ENCODE data around the gene ERC1.
"Not testable (repeated sequence)": the region's sequence is repeated elsewhere in the genome, so short reads cannot be mapped to it uniquely, and the experiment has no call there.

ERC1 gene

DNA sequence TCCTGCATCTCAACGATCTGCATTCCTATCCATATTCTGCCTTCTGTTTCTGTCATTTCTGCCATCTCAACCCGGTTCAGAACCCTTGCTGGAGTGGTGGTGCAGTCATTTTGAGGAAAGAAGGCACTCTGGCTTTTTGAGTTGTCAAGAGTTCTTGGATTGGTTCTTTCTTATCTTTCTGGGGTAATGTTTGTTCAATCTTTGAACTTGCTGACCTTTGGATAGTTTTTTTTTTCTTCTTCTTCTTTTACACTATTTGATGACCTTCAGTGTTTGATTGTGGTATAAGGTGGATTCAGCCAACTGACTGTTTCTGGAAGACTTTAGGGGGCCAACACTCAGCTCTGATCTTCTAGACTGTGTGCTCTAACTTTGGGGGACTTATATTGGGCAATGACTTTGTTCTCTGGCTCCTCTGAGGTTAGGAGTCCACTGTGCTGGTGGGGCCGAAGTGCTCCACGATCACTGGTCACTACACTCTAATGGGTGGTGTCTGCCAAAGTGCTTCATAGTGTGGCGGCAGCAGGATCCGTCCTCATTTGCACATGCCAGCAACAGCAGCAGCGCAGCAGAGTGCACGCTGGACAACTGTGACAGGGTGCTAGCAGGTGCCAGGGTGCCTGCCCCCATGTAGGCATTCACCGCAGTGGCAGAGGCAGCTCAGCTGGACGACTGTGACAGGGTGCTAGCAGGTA is 347.6 kb downstream of the ERC1 start:
- no peak overlapping the region for H3K4me3 Mint-ChIP-seq
- H3K9me3 Mint-ChIP-seq, result peaks cover 0 to 5% of the 10 kb centered on the region in 2 donors
- H3K36me3 Mint-ChIP-seq, result peaks cover 21 to 34% of the 10 kb centered on the region in 2 donors
- H3K4me1 Mint-ChIP-seq, result peaks cover 2 to 6% of the 10 kb centered on the region in 2 donors
- DNase-seq (no peak), ATAC-seq (replicated peaks) (no peak)
- no peaks in the 10 kb centered on the region for H3K27me3 Mint-ChIP-seq
- H3K27ac Mint-ChIP-seq, result no peak overlapping the region

DNA sequence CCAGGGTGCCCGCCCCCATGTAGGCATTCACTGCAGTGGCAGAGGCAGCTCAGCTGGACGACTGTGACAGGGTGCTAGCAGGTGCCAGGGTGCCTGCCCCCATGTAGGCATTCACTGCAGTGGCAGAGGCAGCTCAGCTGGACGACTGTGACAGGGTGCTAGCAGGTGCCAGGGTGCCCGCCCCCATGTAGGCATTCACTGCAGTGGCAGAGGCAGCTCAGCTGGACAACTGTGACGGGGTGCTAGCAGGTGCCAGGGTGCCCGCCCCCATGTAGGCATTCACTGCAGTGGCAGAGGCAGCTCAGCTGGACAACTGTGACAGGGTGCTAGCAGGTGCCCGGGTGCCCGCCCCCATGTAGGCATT is 348.1 kb downstream of the ERC1 start:
- H3K27me3 Mint-ChIP-seq; H3K27ac Mint-ChIP-seq; H3K4me1 Mint-ChIP-seq; ATAC-seq (replicated peaks); H3K4me3 Mint-ChIP-seq; H3K9me3 Mint-ChIP-seq; DNase-seq: not testable (repeated sequence)
- H3K36me3 Mint-ChIP-seq, result peaks cover 17 to 29% of the 10 kb centered on the region in 2 donors

DNA sequence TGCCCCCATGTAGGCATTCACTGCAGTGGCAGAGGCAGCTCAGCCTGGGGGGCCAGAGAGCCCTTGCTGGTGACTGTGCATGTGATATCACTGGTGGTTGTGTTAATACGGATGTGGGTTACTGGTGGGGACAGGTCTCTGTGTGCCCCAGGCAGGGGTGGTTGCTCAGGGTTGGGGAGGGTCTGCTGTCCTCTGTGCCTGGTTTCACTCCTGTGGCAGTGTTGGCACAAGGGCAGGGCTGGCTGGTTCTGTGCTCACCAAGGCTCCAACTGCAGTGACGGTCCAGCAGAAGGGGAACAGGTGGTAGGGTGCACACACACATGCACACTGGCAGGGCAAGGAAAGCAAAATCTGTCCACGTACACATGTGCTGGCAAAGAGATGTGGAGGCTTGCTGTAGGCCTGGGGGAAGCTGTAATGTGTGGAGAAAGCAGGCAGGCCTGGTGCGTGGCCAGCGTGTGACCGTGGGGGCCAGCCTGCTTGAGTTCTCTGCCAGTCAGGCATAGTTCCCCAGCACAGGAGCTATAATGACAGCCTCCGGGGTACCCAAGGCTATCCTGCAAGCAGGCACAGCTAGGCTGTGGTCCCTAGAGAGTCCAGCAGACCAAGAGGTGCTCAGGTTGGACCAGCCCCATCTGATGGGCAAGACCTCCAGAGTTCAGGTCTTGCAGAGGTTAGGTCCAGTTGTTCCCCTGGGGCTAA is 348.7 kb downstream of the ERC1 start:
- ATAC-seq (replicated peaks) (no peak), DNase-seq (no peak)
- Mint-ChIP-seq H3K27ac (no peak overlapping the region), H3K36me3 (peaks cover 12 to 23% of the 10 kb centered on the region in 2 donors), H3K27me3 (no peaks in the 10 kb centered on the region), H3K4me3 (no peak overlapping the region), H3K4me1 (peaks cover 2 to 6% of the 10 kb centered on the region in 2 donors), H3K9me3 (no peaks in the 10 kb centered on the region)

DNA sequence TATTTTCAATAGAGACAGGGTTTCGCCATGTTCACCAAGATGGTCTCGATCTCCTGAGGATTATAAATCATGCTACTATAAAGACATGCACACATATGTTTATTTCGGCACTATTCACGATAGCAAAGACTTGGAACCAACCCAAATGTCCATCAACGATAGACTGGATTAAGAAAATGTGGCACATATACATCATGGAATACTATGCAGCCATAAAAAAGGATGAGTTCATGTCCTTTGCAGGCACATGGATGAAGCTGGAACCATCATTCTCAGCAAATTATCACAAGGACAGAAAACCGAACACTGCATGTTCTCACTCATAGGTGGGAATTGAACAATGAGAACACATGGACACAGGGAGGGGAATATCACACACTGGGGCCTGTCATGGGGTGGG is 350.2 kb downstream of the ERC1 start:
- not testable (repeated sequence) for H3K27me3 Mint-ChIP-seq; H3K27ac Mint-ChIP-seq; H3K4me3 Mint-ChIP-seq; ATAC-seq (replicated peaks); H3K9me3 Mint-ChIP-seq; DNase-seq; H3K4me1 Mint-ChIP-seq
- peaks cover 14 to 21% of the 10 kb centered on the region in 2 donors for H3K36me3 Mint-ChIP-seq

DNA sequence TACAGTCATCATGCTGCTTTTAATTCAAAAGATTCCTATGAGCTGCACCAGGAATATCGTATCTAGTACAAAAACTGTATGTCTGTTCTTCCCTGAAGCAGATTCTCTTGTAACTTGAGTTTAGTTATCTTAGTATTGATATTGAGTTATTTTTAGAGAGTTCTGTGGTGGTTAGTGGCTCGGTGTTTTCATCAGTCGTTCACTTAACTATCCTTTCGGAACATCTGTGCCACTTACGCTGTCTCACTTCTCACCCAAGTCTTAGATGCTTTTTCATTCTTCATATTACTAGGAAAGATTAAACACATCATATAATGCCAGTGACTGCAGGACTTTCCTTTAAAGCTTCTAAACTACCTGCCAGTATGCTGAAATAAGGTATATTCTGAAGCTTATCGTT is 352.4 kb downstream of the ERC1 start:
- Mint-ChIP-seq H3K9me3 (no peaks in the 10 kb centered on the region), H3K27me3 (no peaks in the 10 kb centered on the region), H3K4me1 (no peaks in the 10 kb centered on the region), H3K4me3 (no peak overlapping the region), H3K27ac (no peak overlapping the region), H3K36me3 (peaks cover 17 to 20% of the 10 kb centered on the region in 2 donors)
- no peak for ATAC-seq (replicated peaks)
- no peak for DNase-seq

DNA sequence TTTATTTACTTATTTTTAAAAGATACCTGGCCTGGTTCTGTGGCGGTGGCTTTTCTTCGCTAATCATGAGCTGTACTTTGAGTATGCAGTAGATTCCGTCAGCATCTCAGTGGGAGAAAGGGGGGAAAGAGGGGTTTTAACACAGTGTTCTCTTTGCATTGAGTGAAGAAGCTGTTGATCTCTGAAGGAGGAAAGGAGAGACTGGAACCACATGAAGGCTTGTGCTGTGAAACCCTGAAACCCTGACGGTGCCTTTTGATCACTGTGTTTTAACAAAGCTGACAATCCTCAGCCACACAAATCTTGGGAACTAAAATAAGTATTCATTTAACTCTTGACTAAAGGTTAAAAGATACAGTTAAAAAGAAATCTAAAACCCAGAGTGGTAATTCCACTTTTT is 353.2 kb downstream of the ERC1 start:
- H3K4me3 Mint-ChIP-seq, result no peak overlapping the region
- DNase-seq (no peak), ATAC-seq (replicated peaks) (no peak)
- H3K27ac Mint-ChIP-seq, result no peak overlapping the region
- peaks cover 16 to 24% of the 10 kb centered on the region in 2 donors for H3K36me3 Mint-ChIP-seq
- no peaks in the 10 kb centered on the region for H3K27me3 Mint-ChIP-seq
- no peaks in the 10 kb centered on the region for H3K4me1 Mint-ChIP-seq
- H3K9me3 Mint-ChIP-seq, result no peaks in the 10 kb centered on the region

DNA sequence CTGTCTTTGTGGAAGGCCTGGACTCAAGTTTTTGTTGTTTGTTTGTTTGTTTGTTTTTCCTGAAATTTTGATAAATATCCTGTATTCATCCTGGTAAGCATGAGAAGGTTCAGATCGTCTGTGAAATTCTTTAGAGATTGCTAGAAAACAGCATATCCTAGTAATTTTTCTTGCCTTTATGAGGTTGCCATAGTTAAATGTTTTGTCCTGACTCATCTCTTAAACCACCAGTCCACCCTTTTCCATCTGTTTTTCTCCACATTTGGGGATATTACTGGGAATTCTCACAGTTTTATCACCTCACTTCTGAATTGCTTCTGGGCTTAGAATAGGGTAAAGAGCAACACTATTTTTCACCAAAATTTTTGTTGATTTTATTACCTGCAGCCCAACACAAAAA is 355.1 kb downstream of the ERC1 start:
- ATAC-seq (replicated peaks) (no peak), DNase-seq (no peak)
- H3K36me3 Mint-ChIP-seq, result peaks cover 11 to 16% of the 10 kb centered on the region in 2 donors
- H3K27me3 Mint-ChIP-seq, result no peaks in the 10 kb centered on the region
- H3K27ac Mint-ChIP-seq, result no peak overlapping the region
- no peaks in the 10 kb centered on the region for H3K4me1 Mint-ChIP-seq
- H3K4me3 Mint-ChIP-seq, result no peak overlapping the region
- H3K9me3 Mint-ChIP-seq, result no peaks in the 10 kb centered on the region

DNA sequence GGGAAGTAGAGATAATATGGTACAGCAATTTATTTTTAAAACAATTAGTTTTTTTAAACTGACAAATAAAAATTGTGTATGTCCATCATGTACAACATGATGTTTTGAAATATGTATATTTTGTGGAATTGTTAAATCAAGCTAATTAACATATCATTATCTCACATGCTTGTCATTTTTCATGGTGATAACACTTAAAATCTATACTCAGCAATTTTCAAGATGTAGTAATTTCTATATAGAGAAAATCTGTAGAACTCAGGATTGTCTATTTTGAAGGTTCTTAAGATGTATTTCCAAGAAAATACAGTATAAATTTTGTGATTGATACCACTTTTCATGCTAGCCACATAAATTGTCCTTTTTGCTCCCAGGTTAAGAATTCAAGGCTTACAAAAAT is 356.3 kb downstream of the ERC1 start:
- Mint-ChIP-seq H3K27ac (no peak overlapping the region), H3K36me3 (peaks cover 10 to 16% of the 10 kb centered on the region in 2 donors), H3K4me3 (no peak overlapping the region), H3K4me1 (no peaks in the 10 kb centered on the region), H3K27me3 (no peaks in the 10 kb centered on the region), H3K9me3 (no peaks in the 10 kb centered on the region)
- DNase-seq (no peak), ATAC-seq (replicated peaks) (no peak)

DNA sequence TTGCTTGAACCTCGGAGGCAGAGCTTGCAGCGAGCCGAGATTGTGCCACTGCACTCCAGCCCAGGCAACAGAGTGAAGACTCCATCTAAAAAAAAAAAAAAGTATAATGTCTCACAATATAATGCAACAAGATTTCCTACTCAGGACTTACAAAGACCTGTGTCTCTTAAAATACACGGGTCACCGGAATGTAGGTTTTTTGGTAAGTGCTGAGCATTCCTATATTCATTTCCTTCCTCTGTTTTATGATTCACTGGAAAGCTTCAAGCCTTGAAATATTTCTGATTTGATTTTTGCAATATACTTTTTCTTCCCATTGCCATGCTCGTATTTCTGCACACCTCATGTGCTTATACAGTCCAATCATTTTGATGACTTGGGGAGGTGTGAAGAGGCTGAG is 357.6 kb downstream of the ERC1 start:
- Mint-ChIP-seq H3K9me3 (no peaks in the 10 kb centered on the region), H3K27ac (no peak overlapping the region), H3K4me3 (no peak overlapping the region), H3K36me3 (peaks cover 10 to 16% of the 10 kb centered on the region in 2 donors), H3K27me3 (no peaks in the 10 kb centered on the region), H3K4me1 (no peaks in the 10 kb centered on the region)
- ATAC-seq (replicated peaks), result no peak
- no peak for DNase-seq

DNA sequence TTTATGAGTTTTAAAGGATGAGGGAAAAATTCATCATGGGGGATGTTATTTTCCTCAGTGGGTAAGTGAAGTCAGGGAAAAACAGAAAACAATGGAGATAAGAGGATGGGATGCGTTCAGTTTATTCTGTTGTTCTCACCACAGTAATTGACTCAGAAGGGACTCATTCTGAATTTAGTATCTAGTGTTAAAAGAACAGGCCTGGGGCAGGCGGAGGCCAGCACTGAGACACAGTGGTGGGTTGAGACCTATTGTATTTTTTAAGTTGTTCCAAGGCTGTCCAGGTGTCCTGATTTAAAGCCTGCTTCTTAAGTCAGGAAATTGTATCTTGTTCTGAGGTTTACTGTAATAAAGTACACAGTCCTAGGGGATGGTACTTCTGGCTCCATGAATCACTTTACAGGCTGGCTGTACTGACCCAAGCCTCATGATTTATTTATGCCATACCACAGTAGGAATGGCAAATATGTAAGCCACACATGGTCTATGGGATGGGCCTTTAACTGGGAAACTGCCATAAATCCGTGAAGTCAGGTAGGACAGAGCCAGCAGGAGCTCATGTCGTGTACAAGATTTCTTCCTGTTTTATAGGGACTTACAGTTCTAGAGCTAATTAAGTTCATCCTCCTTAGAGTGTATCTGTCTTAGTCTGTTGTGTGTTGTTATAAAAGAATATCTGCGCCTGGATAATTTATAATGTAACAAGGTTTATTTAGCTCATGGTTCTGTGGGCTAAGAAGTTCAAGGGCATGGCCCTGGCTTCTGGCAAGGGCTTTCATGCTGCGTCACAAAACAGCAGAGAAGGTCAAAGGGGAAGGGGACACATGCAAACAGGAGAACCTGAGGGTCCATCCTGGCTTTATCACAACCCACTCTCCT is 359.3 kb downstream of the ERC1 start:
- Mint-ChIP-seq H3K27me3 (no peaks in the 10 kb centered on the region), H3K9me3 (no peaks in the 10 kb centered on the region), H3K36me3 (peaks cover 10 to 16% of the 10 kb centered on the region in 2 donors), H3K4me1 (no peaks in the 10 kb centered on the region), H3K4me3 (no peak overlapping the region), H3K27ac (no peak overlapping the region)
- ATAC-seq (replicated peaks) (no peak), DNase-seq (no peak)

DNA sequence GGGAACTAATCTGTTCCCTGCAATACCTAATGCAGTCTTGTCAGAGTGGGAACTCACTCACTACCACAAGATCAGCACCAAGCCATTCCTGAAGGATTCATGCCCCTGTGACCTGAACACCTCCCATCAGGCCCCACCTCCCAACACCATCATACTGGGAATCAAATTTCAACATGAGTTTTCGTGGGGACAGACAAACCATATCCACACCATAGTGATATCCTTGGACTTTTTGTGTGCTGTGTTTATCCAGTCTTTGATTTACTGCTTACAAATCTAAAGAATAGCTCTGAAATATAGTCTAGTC is 359.9 kb downstream of the ERC1 start:
- Mint-ChIP-seq H3K4me1 (no peaks in the 10 kb centered on the region), H3K36me3 (peaks cover 9 to 14% of the 10 kb centered on the region in 2 donors)

DNA sequence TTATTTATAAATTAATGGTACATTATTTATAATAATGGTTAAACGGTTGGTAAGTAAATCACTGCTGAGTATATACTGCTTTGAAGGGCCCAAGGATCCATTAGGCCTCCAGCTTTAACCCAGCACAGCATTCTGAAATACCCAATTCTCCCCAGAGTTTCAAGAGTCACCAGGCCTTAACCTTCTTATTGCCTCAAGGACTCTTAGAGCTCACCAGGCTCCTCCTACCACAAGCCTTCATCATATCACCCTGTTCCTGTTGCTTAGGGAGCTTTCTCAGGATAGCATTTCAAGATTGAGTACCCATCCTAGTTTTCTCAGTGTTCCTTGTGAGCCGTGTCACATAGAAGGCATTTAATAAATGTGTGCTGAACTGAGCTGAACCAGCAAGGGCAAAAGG is 360.9 kb downstream of the ERC1 start:
- DNase-seq (no peak), ATAC-seq (replicated peaks) (no peak)

More for the DNA sequence above, 359.9 kb downstream of the ERC1 start:
- DNase-seq, result no peak
- Mint-ChIP-seq H3K4me3 (no peak overlapping the region), H3K27me3 (no peaks in the 10 kb centered on the region), H3K27ac (no peak overlapping the region), H3K9me3 (no peaks in the 10 kb centered on the region)
- no peak for ATAC-seq (replicated peaks)

DNA sequence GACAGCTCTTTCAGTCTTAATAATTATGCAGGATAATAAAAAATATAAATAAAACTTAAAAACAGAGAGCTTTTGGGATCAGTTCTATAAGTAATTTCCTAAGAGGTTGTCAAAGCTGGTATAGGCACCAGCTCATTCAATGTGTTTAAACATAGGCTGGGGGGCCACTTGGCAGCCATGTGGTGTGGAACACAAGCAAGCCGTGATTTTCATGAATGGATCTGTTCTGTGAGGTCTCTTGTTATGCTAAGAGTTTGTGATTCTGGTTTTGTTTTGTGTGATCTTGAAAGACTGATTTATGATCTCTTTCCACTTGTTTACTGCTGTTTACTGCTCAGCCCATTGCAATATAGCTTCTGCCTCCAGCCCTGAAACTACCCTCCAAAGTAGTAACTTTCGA is 362.4 kb downstream of the ERC1 start:
- Mint-ChIP-seq H3K9me3 (no peaks in the 10 kb centered on the region), H3K36me3 (peaks cover 1 to 8% of the 10 kb centered on the region in 2 donors), H3K27ac (no peak overlapping the region), H3K4me1 (no peaks in the 10 kb centered on the region), H3K4me3 (no peak overlapping the region), H3K27me3 (no peaks in the 10 kb centered on the region)
- ATAC-seq (replicated peaks), result no peak
- no peak for DNase-seq

More for the DNA sequence above, 360.9 kb downstream of the ERC1 start:
- H3K4me3 Mint-ChIP-seq, result no peak overlapping the region
- H3K36me3 Mint-ChIP-seq, result peaks cover 2 to 8% of the 10 kb centered on the region in 2 donors
- H3K9me3 Mint-ChIP-seq, result no peaks in the 10 kb centered on the region
- H3K27ac Mint-ChIP-seq, result no peak overlapping the region
- H3K4me1 Mint-ChIP-seq, result no peaks in the 10 kb centered on the region
- no peaks in the 10 kb centered on the region for H3K27me3 Mint-ChIP-seq

DNA sequence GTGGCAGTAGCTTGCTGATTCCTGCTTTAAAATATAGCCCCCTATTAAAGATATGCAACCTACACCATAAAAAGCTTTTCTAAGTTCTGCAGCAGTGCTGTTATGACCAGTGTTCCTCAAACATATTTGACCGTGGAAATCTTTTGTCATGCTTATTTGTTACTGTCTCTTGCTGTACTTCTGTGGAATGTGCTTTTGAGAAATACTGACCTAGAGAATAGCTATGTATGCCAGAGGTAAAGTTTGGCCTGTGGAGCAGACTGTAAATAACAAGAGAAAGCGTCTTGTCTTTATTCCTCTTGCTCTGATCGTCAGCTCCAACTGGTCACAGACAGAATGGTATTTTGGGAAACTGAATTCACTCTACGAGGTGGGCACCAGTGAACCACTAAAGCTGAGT is 364.4 kb downstream of the ERC1 start:
- no peak for ATAC-seq (replicated peaks)
- Mint-ChIP-seq H3K27me3 (no peaks in the 10 kb centered on the region), H3K27ac (no peak overlapping the region), H3K4me3 (no peak overlapping the region), H3K9me3 (no peaks in the 10 kb centered on the region), H3K4me1 (no peaks in the 10 kb centered on the region), H3K36me3 (peaks cover 4 to 6% of the 10 kb centered on the region in 2 donors)
- no peak for DNase-seq

DNA sequence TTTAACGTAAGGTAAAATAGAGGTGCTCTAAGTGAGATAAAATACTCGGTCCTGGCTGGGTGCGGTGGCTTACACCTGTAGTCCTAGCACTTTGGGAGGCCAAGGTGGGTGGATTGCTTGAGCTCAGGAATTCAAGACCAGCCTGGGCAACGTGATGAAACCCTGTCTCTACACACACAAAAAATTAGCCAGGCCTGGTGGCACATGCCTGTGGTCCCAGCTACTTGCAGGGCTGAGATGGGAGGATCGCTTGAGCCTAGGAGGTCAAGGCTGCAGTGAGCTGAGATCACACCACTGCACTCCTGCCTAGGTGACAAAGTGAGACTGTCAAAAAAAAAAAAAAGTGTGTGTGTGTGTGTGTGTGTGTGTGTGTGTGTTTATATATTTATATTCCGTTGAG is 364.8 kb downstream of the ERC1 start:
- H3K27ac Mint-ChIP-seq; H3K36me3 Mint-ChIP-seq; DNase-seq; ATAC-seq (replicated peaks); H3K4me3 Mint-ChIP-seq; H3K27me3 Mint-ChIP-seq; H3K9me3 Mint-ChIP-seq; H3K4me1 Mint-ChIP-seq: not testable (repeated sequence)

Measured in stimulated activated naive B cell treated with anti-CD40 and anti-IgM and Interleukin-4, amounts not matched to agents 10 μg/mL and 1 μg/mL and 100 μg/mL, for 72 hours (primary cell).